Astrocyte of the spinal cord (primary cell): ENCODE measurements around the gene CDCA7.
"Not testable (repeated sequence)": the region's sequence is repeated elsewhere in the genome, so short reads cannot be mapped to it uniquely, and the experiment has no call there.

Experiments used
- DNase-seq: peaks from one replicate; pipeline ENCODE4 v3.0.0; 2011; ENCODE audit warnings: low read depth, low spot score
- H3K4me3 ChIP-seq: 2 replicates; pipeline ENCODE4 v1.5.1; 2011; ENCODE audit warnings: low read depth, mild to moderate bottlenecking, low read length, moderate library complexity
- CTCF ChIP-seq: IDR thresholded peaks from 2 replicates; pipeline ENCODE4 v1.5.1; 2012; ENCODE audit warnings: low read depth, mild to moderate bottlenecking, low read length, inconsistent platforms
- in situ Hi-C: cut with HindIII; loops from 2 replicates; pipeline ENCODE4 v1.10.0; 2017; ENCODE audit warnings: low sequenced_read_pairs

CDCA7 gene

GRCh38 chr2:173357346-173357745 is 2.7 kb downstream of the CDCA7 start:
- no peak overlapping the region for H3K4me3 ChIP-seq
- in situ Hi-C loops, result no loop called here
- TF ChIP-seq CTCF, result no peak
- no peak for DNase-seq

GRCh38 chr2:173358616-173359015 is 3.9 kb downstream of the CDCA7 start:
- TF ChIP-seq CTCF, result no peak
- in situ Hi-C loops, result no loop called here
- no peak overlapping the region for H3K4me3 ChIP-seq
- DNase-seq, result no peak

GRCh38 chr2:173359231-173359630 is 4.6 kb downstream of the CDCA7 start:
- no peak for TF ChIP-seq CTCF
- no peak overlapping the region for H3K4me3 ChIP-seq
- no peak for DNase-seq
- in situ Hi-C loops, result no loop called here

GRCh38 chr2:173370198-173370597 is 15.5 kb downstream of the CDCA7 start:
- no peak for TF ChIP-seq CTCF
- in situ Hi-C loops, result no loop called here
- DNase-seq, result no peak
- no peak overlapping the region for H3K4me3 ChIP-seq

- no peak overlapping the region for H3K4me3 ChIP-seq
- in situ Hi-C loops, result no loop called here
- TF ChIP-seq CTCF, result no peak
- DNase-seq, result no peak
Measured at GRCh38 chr2:173371023-173371422, 16.4 kb downstream of the CDCA7 start.

- in situ Hi-C loops, result no loop called here
- TF ChIP-seq CTCF, result no peak
- H3K4me3 ChIP-seq, result no peak overlapping the region
- no peak for DNase-seq
Measured at GRCh38 chr2:173373290-173373689, 18.6 kb downstream of the CDCA7 start.

- H3K4me3 ChIP-seq, result no peak overlapping the region
- no peak for DNase-seq
- in situ Hi-C loops, result no loop called here
- no peak for TF ChIP-seq CTCF
Measured at GRCh38 chr2:173374634-173375033, 20.0 kb downstream of the CDCA7 start.

GRCh38 chr2:173385534-173385933 is 30.9 kb downstream of the CDCA7 start:
- DNase-seq, in situ Hi-C loops, H3K4me3 ChIP-seq: not testable (repeated sequence)
